ENCODE measurements around the gene KCNT1.

The KCNT1 gene

DNA sequence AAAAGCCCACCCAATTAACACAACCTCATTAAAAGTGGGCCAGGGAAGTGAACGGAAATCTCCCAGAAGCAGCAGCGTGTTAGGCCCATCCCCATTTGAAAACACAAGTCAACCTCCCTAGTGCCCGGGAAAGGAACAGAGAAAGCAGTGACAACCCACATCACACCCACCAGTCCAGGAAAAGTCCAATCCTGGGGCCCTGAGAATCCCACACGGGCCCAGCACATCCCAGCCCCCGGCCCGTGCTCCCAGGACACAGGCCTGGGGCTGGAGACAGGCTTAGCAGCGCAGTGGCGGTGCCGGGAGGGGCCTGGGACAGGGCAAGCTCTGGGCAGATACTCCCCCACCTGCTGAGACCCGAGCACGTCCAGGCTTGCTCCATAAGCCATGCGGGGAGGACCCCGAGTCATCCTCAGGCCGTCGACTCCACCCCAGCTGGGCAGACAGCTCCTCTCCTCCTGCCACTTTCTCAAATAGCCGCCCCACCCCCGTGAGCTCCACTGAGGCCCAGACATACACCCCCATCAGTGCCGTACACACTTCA, 101.0 kb downstream of the KCNT1 start:
- DNase-seq (ENCODE audit: low read depth), result no peak

DNA sequence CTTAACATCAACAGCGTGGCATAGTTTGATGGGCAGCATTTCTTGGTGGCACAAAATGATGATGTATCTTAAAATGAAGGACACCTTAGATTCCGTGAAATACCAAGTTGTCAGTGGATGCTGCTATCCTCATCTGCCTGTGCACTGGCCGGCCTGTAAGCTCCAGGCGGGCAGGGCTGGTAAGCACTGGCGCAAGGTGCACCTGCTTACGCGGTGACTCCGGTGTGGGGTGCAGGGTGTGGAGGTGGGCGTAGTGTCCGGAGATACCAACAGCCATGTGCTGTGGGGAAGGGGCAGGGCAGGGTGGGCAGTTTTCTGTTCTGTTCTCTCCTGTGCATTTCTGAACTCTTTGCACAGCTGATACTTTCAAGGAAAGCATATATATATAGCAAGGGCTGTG, 101.5 kb downstream of the KCNT1 start:
- DNase-seq (ENCODE audit: low read depth), result no peak

DNA sequence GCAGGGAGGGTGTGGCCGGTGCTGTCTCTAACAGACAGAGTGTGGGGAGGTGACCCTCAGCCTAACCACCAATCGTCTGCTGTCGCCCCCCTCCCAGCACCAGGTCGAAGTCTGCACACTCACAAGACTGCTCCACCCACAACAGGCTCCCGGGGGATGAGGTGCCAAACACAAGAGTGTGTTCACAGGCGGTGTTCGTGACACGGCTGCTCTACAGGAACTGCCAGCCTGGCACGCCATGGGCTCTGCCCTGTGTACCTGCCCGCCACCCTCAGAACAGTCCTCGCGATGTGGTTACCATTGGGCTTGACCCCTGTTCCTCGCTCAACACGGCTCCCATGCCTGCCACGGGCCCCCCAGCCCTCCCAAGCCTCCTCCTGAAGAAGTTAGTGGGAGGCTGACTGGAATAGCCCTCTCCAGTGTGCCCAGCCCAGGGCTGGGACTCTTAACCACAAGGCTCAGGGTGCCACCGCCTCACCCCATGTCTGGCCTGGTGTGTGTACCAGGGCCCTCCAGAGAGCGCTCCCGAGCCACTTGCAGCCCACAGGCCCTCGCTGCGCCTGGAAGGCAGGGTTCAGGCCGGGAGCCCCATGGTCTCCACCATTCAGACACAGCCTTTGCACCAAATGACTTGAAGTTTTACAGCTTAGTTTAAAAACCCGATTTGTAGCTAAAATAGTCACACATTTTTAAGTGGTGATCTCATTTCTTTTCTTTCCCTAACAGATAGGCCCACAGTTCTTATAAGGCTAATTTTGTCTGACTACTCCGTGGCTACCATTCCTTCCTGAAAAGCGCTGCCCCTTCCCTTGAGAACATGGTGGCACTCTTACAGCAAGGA, 102.8 kb downstream of the KCNT1 start:
- no peak for DNase-seq (ENCODE audit: low read depth)

DNA sequence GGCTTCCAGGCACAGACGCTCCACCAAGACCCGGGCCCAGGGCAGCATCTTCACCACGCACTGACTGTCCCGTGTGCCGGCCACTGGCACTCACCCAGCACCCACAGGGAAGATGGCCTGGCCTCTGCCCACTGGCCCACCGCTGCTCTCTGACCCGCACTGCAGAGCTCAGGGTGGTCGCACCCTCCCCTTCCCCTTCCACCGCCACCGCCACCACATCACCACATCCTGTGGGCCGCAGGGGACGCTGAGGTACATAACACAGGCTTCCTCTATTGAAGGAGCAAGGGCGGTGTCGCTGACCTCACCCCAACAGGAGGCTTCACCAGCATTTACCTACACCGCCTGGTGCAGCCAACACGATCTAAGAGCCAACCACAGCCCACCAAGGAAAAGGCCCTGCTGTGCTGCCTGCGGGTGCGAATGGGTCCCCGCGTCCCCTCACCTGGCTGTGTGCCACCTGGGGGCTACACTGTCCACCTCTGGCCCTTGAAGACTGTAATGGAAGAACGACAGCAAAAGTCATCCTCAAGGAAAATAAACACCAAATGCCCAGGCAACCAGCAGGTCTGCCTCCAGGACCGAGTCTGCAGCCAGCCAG, 103.5 kb downstream of the KCNT1 start:
- DNase-seq (ENCODE audit: low read depth), result no peak

DNA sequence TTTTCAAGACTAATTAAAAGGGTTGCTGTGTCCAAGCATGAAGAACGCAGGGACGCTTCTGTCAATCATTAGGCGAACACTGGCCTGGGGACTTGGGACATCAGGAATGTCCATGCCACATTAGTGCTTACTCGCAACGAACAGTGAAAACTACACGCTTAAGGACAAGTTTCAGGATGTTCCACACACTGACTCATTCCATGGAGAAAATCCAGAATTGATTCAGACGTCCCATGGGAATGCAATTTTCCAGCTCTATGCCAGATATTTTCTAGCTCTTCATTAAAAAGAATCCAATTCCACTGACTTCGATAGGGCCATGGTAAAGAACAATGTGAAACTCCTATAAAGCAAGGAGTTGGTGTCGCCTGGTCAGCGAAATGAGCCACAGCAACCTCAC, 107.2 kb downstream of the KCNT1 start:
- DNase-seq (ENCODE audit: low read depth), result no peak

DNA sequence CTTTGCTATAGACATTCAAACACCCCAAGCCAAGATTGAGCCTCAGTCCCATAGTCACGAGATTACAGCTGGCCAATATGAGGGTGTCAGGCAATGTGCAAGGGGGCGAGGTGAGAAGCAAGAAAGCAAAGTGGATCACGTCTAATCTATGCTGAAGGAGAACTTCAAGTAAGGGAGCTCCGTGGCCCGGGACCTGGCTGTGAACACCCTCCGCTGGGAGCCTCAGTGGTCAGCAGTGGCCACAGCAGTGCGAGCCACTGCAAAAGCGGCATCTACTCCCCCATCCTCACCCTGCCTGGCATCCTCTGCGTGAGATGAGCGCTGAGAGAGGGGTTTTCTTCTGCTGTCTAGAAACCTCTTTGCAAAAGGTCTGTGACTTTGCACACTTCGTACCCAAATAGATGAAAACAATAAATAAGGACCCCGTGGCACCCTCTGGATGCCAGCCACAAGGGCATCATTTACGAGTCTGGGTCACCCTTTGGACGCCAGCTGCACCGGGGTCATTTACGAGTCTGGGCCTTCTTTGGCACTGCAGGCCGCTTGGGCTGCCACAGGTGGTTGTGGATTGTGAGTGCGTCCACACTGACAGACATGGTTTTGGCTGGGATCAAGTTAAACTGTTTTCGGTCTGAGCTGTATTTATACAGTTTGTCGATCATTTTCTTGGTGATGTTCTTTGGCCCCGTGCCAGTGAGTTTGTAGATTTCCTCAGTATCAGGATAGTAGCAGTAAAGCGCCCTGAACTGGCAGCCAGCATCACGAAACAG, 109.0 kb downstream of the KCNT1 start:
- DNase-seq (ENCODE audit: low read depth), result no peak

DNA sequence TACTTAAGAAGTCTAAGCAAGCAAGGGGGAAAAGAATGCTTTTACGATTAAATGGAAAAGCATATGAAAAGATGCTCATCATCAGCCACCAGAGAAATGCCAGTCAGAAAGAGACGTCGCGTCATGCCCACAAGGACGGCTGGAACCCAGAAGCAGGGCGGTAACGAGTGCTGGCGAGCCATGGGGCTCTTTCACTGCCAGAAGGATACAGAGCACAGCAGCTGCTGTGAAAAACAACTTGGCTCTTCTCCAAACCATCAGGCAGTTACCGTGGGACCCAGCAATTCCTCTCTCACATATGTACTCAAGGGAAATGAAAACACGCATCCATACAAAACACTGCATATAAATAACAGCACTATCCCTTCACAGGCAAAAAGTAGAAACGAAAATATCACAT, 109.8 kb downstream of the KCNT1 start:
- DNase-seq (ENCODE audit: low read depth), result no peak

DNA sequence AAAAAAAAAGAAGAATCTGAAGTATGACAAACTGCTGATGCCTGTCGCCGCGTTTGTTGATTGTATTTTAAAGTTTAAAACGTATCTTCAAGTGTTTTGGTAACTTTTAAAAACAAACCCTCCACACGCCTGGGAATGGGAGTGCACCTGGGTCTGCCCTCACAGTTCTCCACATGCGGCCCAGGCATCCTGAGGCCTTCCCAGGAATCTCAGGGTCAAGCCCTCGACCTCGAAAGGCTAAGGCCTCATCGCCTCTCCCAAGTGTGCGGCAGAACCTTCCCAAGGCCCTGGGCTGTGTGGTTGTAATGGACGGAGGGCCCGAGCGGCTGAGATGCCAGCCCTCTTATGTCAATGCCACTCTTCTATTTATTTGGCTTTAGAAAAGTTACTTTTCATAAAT, 111.0 kb downstream of the KCNT1 start:
- DNase-seq (ENCODE audit: low read depth), result no peak

DNA sequence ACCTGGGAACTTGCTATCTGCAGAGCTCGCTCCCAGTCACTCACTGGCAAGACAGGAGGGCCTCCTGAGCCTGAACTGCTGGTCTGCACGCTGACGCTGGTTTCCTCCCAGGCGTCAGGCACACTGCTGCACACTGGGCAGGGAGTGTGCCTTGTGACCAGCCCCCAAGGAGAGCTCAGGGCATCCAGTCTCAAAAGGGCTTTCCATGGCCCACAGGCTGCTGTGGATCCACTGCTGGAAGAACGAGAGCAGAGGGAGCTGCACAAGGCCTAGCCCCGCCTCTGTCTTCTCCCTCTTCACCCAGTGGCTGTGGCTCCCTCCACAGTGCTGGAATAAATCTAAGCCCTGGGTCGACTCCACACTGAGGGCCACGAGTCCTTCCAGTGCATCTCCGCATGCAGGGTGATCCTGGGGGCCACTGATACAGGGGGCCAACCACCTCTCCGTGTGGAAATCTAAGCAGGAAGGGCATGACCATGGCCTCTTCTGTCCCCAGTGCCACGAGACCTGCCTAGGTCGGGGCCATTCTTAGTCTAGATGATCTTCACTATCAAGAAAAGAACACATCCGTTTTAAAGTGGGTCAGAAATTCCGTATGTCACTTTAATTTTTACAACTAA, 111.8 kb downstream of the KCNT1 start:
- no peak for DNase-seq (ENCODE audit: low read depth)

DNA sequence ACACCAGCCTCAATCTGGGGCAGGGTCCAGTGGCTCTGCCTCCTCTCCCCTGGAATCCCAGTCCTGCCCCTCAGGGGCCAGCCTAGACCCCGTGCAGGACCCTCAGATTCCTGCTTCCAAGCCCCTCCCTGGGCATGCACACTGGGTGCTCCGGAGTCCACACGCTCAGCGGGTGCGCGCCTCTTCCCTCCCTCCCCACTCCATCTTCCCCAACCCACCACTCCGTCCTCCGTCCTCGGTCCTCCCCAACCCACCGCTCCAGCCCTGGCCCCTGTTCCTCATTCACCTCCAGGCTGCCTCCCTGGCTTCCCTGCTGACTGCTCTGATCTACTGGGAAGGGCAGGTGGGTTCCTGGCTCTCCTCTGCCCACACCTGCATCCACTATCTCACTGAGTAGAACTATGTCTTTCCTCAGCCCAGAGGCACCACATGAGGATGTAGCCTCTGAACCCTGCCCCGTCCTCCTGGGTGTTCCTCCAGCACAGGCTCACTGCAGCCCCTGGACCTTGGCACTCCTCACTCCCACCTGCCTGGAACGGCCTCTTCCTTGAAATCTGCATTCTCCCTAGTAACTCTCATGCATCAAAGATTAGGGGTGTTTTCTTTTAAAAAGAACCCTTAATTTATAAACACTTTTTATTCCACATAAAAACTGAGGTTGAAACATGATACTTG, 112.6 kb downstream of the KCNT1 start:
- DNase-seq (ENCODE audit: low read depth), result no peak

DNA sequence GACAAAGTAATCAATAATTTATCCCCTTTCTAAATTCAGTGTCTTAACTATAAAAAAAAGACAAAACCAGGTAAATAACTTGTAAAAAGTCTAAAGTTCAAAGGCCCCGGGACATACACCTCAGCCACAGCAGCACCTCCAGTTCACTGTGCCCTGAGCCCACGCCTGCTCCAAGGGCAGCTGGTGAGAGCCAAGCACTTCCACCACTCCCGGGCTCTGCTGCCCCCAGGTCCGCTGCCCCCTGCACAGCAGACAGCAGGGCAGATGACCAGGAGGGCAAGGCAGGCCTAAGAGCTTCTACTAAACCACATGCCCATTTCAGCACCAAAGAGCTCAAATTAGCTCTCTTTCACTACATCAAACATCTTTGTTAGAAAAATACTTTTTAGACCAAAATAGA, 113.4 kb downstream of the KCNT1 start:
- no peak for DNase-seq (ENCODE audit: low read depth)

DNA sequence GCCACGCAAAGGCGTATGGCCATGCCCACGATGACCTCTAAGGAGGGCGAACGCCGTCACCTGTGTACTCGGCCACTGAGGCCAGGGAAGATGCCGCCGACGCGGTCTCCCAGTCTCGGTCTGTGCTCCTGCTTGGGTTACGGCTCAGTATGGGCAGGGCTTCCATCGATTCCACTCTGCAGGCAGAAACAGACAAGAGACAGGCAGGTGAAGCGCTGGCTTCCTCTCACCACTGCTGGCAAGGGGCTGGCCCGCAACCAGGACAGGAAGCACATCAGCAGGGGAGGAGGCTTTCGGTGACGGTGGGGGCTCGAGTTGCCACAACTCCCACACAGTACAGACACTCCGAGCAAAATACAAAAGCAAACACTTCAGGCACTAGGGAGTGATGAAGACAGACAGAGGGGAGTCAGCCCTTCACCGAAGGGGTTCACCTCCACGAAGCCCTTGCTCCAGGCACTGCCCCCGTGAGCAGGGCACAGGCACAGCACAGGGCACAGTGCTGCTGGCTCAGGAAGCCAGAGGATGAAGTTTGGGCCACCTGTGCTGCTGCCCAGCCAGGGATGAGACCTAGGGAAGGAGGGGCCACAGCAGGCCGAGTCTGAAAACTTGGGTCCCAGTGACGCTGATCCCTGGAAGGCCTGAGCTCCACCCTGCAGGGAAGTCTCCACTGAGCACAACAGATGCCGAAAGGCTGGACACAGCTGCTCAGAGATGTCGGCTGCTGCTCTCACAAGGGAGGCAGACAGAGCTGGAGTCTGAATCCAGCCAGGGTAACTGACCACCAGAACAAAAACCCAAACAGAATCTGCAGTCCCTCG, 114.1 kb downstream of the KCNT1 start:
- DNase-seq (ENCODE audit: low read depth), result no peak

DNA sequence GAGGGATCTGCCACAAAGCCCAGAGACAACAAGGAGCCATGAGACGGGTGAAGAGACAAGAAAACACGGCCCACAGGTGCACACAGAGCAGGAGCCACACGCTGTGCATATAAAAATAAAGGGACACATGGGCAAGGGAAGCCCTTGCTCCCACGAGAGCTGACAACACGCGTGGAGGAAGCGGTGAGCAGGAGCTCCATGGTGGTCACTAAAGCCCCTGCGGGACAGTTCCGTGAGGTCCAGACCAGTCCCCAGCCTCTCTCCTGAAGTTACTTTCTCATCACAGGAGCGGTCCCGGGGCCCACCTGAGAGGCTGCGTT, 114.6 kb downstream of the KCNT1 start:
- DNase-seq (ENCODE audit: low read depth), result no peak

DNA sequence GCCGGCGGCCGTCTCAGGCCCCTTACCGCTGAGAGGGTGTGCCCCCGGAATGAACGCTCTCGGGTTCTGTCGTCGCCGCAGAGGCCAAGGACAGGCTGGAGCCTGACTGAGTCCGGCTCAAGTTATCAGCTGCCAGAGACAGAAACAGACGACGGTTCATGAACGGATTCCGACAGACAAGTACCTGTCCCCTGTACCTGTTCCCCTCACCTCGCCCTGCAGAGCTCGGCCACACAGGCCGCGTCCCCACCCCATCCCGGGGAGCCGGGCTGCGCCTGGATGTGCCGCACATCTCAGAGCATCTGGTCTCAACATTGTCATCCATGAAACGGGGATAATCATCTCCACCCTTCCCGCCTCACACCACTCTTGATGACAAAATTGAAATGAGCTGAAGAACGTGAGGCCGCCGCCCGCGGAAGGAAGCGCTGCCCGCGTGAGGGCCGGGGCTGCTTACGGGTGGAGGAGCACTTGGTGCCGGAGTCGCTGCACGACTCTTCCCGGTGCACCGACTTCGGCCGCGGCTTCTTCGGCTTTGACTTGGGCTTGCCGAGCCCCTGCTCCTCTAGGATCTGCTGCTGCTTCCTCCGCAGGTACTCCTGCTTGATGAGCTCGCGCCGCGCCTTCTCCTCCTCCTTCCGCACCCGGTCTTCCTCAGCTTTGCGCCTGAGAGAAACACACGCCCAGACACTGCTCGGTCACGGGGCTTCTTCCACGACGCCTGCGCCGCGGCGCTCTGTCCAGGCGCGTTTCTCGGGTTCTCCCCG, 116.1 kb downstream of the KCNT1 start:
- no peak for DNase-seq (ENCODE audit: low read depth)

DNA sequence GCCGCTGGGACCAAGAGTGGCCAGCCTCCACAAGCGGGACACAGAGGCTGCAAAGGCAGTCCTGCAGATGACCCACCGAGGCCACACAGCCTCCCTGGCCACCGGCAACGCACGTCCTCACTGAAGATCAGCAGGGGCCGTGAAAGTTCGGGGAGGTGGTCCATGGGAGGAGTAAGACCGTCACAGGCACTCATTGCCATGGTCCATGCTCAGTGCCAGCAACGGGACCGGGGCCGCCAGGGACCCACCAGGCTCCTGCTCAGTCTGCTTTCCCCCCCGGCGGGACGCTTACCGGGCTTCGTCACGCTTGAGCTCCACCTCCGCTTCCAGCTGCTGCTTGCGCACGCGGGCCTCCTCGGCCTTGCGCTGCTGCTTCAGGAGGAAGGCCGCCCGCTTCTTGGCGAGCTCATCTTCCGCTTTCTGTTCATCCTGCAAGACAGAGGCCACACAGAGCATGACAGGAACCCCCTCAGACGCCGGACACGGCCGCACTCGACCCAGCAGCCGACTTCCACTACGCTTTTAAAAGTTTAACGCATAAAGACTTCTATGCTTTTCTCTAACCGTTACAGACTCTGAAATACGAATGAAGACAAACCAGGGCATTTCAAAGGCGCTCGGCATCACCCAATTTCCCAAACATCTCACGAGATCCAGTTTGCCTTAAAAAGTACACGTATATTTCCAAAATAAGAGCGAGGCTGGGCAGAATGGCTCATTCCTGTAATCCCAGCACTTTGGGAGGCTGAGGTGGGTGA, 116.9 kb downstream of the KCNT1 start:
- DNase-seq (ENCODE audit: low read depth), result no peak

DNA sequence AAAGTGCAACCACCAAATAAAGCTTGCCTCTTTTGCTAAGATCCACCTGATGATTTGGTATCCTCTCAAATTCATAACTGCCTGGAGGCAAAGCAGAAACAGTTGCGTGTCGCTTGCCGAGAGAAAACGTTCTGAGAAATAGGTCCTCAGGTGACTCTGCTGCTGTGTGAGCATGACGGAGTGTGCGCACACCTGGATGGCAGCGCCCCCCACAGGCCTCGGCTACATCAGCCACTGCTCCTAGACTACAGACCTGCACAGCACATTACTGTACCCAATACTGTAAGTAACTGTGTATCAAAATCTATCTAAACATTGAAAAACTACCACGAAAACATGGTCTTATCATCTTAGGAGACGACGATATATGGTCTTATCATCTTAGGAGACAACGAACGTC, 117.9 kb downstream of the KCNT1 start:
- no peak for DNase-seq (ENCODE audit: low read depth)

DNA sequence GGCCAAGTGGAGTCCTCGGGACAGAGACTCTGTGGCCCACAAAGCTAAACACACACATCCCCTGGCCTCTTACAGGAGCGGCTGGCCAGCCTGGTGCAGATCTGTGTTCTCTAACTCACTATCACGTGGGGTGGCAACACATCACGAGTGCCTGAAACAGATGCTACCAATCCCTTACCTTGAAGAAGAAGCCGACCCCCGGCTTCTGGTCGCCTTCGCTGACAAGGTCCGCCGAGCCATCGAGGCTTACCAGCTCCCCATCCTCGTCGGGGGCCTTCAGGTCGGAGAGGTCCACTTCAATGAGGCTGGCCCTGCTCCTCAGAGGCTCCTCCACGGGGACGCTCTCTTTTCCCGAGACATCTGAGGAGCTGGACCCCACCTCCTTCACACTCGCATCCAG, 118.7 kb downstream of the KCNT1 start:
- DNase-seq (ENCODE audit: low read depth), result no peak

DNA sequence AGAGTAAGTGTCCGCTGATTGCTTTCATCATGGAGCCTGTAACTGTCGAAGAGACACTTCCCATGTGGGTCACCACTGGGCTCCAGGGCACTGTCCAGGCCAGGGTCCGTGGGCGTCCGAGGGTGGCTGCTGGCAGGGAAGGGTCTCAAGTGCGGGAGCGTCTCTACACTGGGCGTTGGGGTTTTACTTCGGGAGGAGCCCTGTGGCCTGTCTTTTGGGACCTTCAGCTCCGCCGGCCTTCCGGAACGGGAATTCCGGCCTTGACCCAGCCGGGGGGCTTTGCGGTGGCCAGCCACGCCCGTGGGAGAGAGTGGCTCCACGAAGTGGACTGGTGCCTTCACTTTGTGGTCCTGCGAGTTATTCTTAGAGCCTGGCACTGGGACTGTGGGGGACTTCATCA, 119.1 kb downstream of the KCNT1 start:
- no peak for DNase-seq (ENCODE audit: low read depth)

DNA sequence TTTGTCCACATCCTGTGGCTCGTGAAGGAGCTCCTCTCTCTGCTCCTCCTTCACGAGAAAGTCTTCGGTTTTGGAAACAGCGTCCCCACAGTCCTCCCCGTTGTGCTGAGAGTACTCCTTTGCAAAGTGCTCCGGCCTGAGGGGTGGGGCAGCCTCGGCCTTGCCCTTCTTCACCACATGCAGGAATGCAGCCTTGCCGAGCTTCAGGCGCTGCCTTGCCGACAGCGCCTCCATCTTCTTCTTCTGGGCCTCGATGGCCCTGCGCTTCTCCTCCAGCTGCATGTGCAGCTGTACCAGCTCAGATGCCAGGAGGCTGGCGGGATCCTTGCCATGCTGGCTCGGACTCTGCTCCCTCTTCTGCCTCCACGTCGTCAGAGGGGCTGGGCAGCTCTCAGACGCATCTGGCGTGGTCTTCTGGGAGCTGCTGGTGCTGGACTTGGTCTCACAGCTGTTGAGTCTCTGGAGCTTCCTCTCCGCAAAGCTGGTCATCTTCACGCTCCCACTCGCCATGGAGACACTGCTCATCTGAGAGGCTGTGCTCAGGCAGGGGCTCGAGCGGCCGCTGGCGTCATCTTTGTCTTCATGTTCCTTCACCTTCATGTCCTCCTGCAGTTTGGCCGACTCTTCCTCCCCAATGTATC, 119.9 kb downstream of the KCNT1 start:
- DNase-seq (ENCODE audit: low read depth), result no peak

All from activated gamma-delta T cell treated with anti-CD3 and anti-CD28 coated beads, Interleukin-2, amount 50 U/mL, for 16 hours (primary cell).